PC-9 (cell line): ENCODE results near the gene PTPN14. TPM values are rescaled to one million over a fixed set of nuclear protein-coding genes. Genes with fewer than 3 reads are reported as not detected.
A peak's percentile ranks its signal among the peaks of the same experiment; 100 is the strongest.

ENCODE experiments used
- BruUV-seq: library from RNA; stranded (reverse); fragments of 400-500 nt; replicated peaks from 2 replicates; lab custom pipeline; 2021; lab: Mats Ljungman, UMichigan
- CTCF ChIA-PET: fragments of 300-600 bp; sonication (Branson Sonifier 250); formaldehyde crosslinking; loops from one replicate; lab custom pipeline; 2022; ENCODE audit warnings: antibody characterized with exemption; lab: Charles Lee
- POLR2A ChIA-PET: fragments of 300-600 bp; sonication (Branson Sonifier 250); formaldehyde crosslinking; loops from one replicate; lab custom pipeline; 2022; ENCODE audit warnings: antibody characterized with exemption; ENCODE audit not compliant: unreplicated experiment; lab: Charles Lee
- DNase-seq, 2 experiments: peaks; one replicate each; pipeline versions ENCODE4 v3.0.0 to v3.0.0-alpha.2; 2015 to 2022; ENCODE audit warnings: mixed read lengths in 1 of 2
- H2AFZ ChIP-seq: fragments of 200-600 bp; sonication (generic); 2 replicates; pipeline ENCODE4 v1.8.1; 2017; ENCODE audit warnings: antibody characterized with exemption
- H3F3A ChIP-seq: fragments of 200-600 bp; sonication (generic); 2 replicates; pipeline ENCODE4 v1.8.1; 2017; ENCODE audit warnings: antibody characterized with exemption, mild to moderate bottlenecking, low read depth; ENCODE audit not compliant: insufficient read depth
- H3K27ac ChIP-seq: fragments of 200-600 bp; sonication (generic); 2 replicates; pipeline ENCODE4 v1.6.1; 2016; ENCODE audit warnings: mixed run types
- H3K27me3 ChIP-seq: fragments of 200-600 bp; sonication (generic); 2 replicates; pipeline ENCODE4 v1.6.1; 2016; ENCODE audit warnings: low read depth, mixed run types; ENCODE audit not compliant: insufficient read depth
- H3K36me3 ChIP-seq: fragments of 200-600 bp; sonication (generic); 2 replicates; pipeline ENCODE4 v1.6.1; 2016; ENCODE audit warnings: low read depth, mixed run types
- H3K4me1 ChIP-seq: fragments of 200-600 bp; sonication (generic); replicated peaks from 2 replicates; pipeline ENCODE4 v1.6.1; 2016; ENCODE audit warnings: mixed run types; ENCODE audit not compliant: insufficient read depth
- H3K4me2 ChIP-seq: fragments of 200-600 bp; sonication (generic); 2 replicates; pipeline ENCODE4 v1.6.1; 2017; ENCODE audit warnings: mixed run types
- H3K4me3 ChIP-seq: fragments of 200-600 bp; sonication (generic); 2 replicates; pipeline ENCODE4 v1.6.1; 2016; ENCODE audit warnings: mixed run types
- H3K79me2 ChIP-seq: fragments of 200-600 bp; sonication (generic); 2 replicates; pipeline ENCODE4 v1.6.1; 2017; ENCODE audit warnings: low read depth, mixed run types
- H3K9me2 ChIP-seq: fragments of 200-600 bp; sonication (generic); 2 replicates; pipeline ENCODE4 v1.8.1; 2017; ENCODE audit warnings: mild to moderate bottlenecking; ENCODE audit not compliant: insufficient read depth
- H3K9me3 ChIP-seq: fragments of 200-600 bp; sonication (generic); 2 replicates; pipeline ENCODE4 v1.8.1; 2016; ENCODE audit warnings: low read depth; ENCODE audit not compliant: insufficient read depth
- H4K20me1 ChIP-seq: fragments of 200-600 bp; sonication (generic); 2 replicates; pipeline ENCODE4 v1.8.1; 2017; ENCODE audit not compliant: insufficient read depth
- EZH2 ChIP-seq: fragments of 200-600 bp; sonication (generic); IDR thresholded peaks from 2 replicates; pipeline ENCODE4 v1.8.0; 2017; ENCODE audit warnings: antibody characterized with exemption, low read depth
- intact Hi-C: fragments of 100-400 bp; cut with micrococcal nuclease; formaldehyde crosslinking; loops from one replicate; pipeline ENCODE4 v1.10.0; 2022; ENCODE audit not compliant: unreplicated experiment
- total RNA-seq: library from RNA; stranded (reverse); gene quantifications from 2 replicates; pipeline ENCODE4 v1.2.3, GENCODE V29; 2021
- TF ChIP-seq, protein P1 (sequence below): fragments of 200-600 bp; sonication (generic); conservative IDR thresholded peaks from 2 replicates; pipeline ENCODE4 v1.6.1; 2017; ENCODE audit warnings: mixed run types, antibody characterized with exemption, mild to moderate bottlenecking, moderate library complexity

PTPN14 gene
- total RNA-seq, 1 experiment from 2014 or later: 78.9 TPM

DNA sequence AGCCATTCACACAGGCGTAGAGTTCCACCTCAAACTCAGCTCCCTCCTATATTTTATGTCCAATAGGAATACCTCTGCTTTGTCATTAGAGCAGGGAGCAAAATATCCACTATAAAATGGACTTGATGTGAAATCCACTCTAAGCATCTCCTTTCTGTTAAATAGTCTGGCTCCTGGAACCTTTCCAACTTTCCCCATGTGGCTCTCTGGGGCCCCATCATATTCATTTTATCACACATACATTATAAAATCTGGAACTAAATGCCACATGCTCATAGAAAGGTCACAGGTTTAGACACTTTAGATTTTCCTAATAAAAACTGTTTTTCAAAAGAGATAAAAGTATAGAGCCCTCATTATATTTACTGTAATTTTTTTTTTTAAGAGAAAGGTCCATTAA, 82.1 kb downstream of the PTPN14 start:
- intact Hi-C loops: no loop called here
- no peaks in the 10 kb centered on the region for H3K36me3 ChIP-seq
- POLR2A ChIA-PET: no interaction called here
- no peak overlapping the region for H3K4me2 ChIP-seq
- DNase-seq: no peak
- peaks cover 55% of the 10 kb centered on the region for H3K79me2 ChIP-seq
- H2AFZ ChIP-seq: no peak overlapping the region
- no peaks in the 10 kb centered on the region for H3K9me3 ChIP-seq
- CTCF ChIA-PET: no interaction called here
- no peaks in the 10 kb centered on the region for H3K27me3 ChIP-seq
- TF ChIP-seq, protein P1, sequence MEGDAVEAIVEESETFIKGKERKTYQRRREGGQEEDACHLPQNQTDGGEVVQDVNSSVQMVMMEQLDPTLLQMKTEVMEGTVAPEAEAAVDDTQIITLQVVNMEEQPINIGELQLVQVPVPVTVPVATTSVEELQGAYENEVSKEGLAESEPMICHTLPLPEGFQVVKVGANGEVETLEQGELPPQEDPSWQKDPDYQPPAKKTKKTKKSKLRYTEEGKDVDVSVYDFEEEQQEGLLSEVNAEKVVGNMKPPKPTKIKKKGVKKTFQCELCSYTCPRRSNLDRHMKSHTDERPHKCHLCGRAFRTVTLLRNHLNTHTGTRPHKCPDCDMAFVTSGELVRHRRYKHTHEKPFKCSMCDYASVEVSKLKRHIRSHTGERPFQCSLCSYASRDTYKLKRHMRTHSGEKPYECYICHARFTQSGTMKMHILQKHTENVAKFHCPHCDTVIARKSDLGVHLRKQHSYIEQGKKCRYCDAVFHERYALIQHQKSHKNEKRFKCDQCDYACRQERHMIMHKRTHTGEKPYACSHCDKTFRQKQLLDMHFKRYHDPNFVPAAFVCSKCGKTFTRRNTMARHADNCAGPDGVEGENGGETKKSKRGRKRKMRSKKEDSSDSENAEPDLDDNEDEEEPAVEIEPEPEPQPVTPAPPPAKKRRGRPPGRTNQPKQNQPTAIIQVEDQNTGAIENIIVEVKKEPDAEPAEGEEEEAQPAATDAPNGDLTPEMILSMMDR: no peak
- TF ChIP-seq EZH2: no peak
- H3K4me1 ChIP-seq: peaks cover 47% of the 10 kb centered on the region
- H3K9me2 ChIP-seq: no peaks in the 10 kb centered on the region
- no TSS peak for BruUV-seq
- H3K4me3 ChIP-seq: no peak overlapping the region
- no peaks in the 10 kb centered on the region for H4K20me1 ChIP-seq
- H3F3A ChIP-seq: peaks cover 16% of the 10 kb centered on the region
- H3K27ac ChIP-seq: no peak overlapping the region

- H3K4me3 ChIP-seq: no peak overlapping the region
- ChIA-PET CTCF (no interaction called here), POLR2A (interaction anchor here (0.6 to 0.8 kb wide), 4 partner anchors 14 to 87 kb away, joined by 3 to 7 read pairs (median 6); no protein-coding TSS in a partner anchor)
- peaks cover 27% of the 10 kb centered on the region for H3K4me1 ChIP-seq
- H4K20me1 ChIP-seq: no peaks in the 10 kb centered on the region
- BruUV-seq: no TSS peak
- peaks cover 47% of the 10 kb centered on the region for H3K79me2 ChIP-seq
- peak overlapping the region; percentile 52 for H3K27ac ChIP-seq
- TF ChIP-seq EZH2: no peak
- TF ChIP-seq, protein P1: no peak
- intact Hi-C loops: loop anchor here (1.0 kb wide), 2 partner anchors 20 to 49 kb away; no protein-coding TSS in a partner anchor
- peaks cover 16% of the 10 kb centered on the region for H3F3A ChIP-seq
- DNase-seq: peak; percentile 42 to 84
- H3K4me2 ChIP-seq: peak overlapping the region; percentile 37
- no peak overlapping the region for H2AFZ ChIP-seq
- H3K27me3 ChIP-seq: no peaks in the 10 kb centered on the region
- H3K36me3 ChIP-seq: no peaks in the 10 kb centered on the region
- no peaks in the 10 kb centered on the region for H3K9me2 ChIP-seq
- no peaks in the 10 kb centered on the region for H3K9me3 ChIP-seq
Measured at GRCh38 chr1:214467078-214467585, 84.3 kb downstream of the PTPN14 start.

DNA sequence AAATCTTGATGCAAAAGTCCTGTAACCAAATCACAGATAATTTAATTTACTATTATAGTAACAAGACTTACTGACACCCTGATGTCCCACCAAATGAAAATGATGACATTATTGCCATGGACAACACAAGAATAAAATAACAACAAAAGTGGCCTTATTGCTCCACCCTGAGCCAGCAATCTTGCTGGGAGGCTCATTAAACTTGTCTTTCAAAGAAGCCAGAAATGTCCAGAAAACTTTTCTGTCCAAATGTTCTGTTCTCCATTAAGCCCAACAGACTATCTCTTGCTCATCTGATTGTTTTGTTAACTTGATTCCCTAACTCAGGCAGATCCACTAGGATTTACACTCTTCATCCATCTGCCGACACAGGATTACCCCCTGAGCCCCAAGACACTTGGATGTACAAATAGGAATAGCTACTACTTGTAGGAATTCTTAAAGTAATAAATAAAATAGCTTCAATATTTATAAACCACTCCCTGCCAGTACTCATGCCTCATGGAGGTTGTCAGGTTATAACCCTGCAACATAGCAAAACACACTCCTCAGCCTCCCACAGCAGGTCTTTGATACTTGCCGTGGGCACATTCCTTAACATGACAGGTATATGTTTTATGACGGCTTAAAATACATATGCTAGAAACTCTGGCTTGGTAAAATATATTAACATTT, 84.9 kb downstream of the PTPN14 start:
- Histone ChIP-seq H3K27me3 (no peaks in the 10 kb centered on the region), H3K9me2 (no peaks in the 10 kb centered on the region), H3K4me2 (peak overlapping the region; percentile 37), H4K20me1 (no peaks in the 10 kb centered on the region), H3K4me3 (no peak overlapping the region), H3K27ac (peak overlapping the region; percentile 52), H3K36me3 (no peaks in the 10 kb centered on the region), H3F3A (peaks cover 16% of the 10 kb centered on the region), H3K4me1 (peaks cover 27% of the 10 kb centered on the region), H3K79me2 (peaks cover 51% of the 10 kb centered on the region), H2AFZ (no peak overlapping the region), H3K9me3 (no peaks in the 10 kb centered on the region)
- ChIA-PET POLR2A (interaction anchor here (0.6 to 0.7 kb wide), 2 partner anchors 9 to 14 kb away, joined by 4 to 6 read pairs; no protein-coding TSS in a partner anchor), CTCF (no interaction called here)
- intact Hi-C loops: loop anchor here (1.0 kb wide), 2 partner anchors 19 to 50 kb away; no protein-coding TSS in a partner anchor
- TF ChIP-seq, protein P1: no peak
- no peak for TF ChIP-seq EZH2
- peak; percentile 26 to 73 for DNase-seq
- no TSS peak for BruUV-seq
